ENCODE results near the gene CMIP. TPM values are rescaled to one million over a fixed set of nuclear protein-coding genes. Genes with fewer than 3 reads are reported as not detected.

The CMIP gene
- polyA plus RNA-seq, 3 donors, result 0.85 to 61.9 (median 0.93) TPM

GRCh38 chr16:81733295-81733694 is 288.7 kb downstream of the CMIP start:
- Histone ChIP-seq H3K4me2 (replicated peaks; ENCODE audit: extremely low read depth, low read length, poor library complexity, severe bottlenecking) (no peak overlapping the region), H2AFZ (ENCODE audit: insufficient read depth, low read depth, low read length, poor library complexity, severe bottlenecking) (no peak overlapping the region), H3K79me2 (ENCODE audit: insufficient read depth, low read length) (no peaks in the 10 kb centered on the region), H3K36me3 (replicated peaks in 1 of 2; ENCODE audit: control insufficient read depth in 1 of 2, insufficient read depth in 2 of 2, low read length in 2 of 2) (no peaks in the 10 kb centered on the region), H3K27ac (ENCODE audit: low read depth in 1 of 2, low read length in 2 of 2) (no peak overlapping the region), H3K4me3 (replicated peaks in 1 of 3; ENCODE audit: low read depth in 2 of 3, low read length in 3 of 3) (no peak overlapping the region), H4K20me1 (ENCODE audit: insufficient read depth, low read length) (no peaks in the 10 kb centered on the region), H3K9ac (ENCODE audit: insufficient read depth, low read length, poor library complexity, severe bottlenecking) (no peak overlapping the region), H3K9me3 (replicated peaks in 1 of 2; ENCODE audit: control insufficient read depth in 1 of 2, insufficient read depth in 1 of 2, low read length in 2 of 2) (peaks cover 0 to 3% of the 10 kb centered on the region in 2 donors), H3K4me1 (ENCODE audit: control insufficient read depth in 1 of 2, insufficient read depth in 2 of 2, low read length in 2 of 2) (peaks cover 17 to 22% of the 10 kb centered on the region in 2 donors), H3K27me3 (ENCODE audit: control insufficient read depth in 2 of 2, insufficient read depth in 2 of 2, low read length in 2 of 2) (peaks cover 0 to 5% of the 10 kb centered on the region in 2 donors)
- Mint-ChIP-seq H3K4me3 (no peak overlapping the region), H3K4me1 (peaks cover 21% of the 10 kb centered on the region), H3K9me3 (peaks cover 2 to 6% (median 4%) of the 10 kb centered on the region in 7 donors), H3K27ac (no peak overlapping the region), H3K36me3 (no peaks in the 10 kb centered on the region), H3K27me3 (ENCODE audit: low read depth in 3 of 3) (peaks cover 4 to 19% (median 12%) of the 10 kb centered on the region in 3 donors)
- 95% methylated on average over 1 of the region's 1 CpG for WGBS (ENCODE audit: insufficient coverage)
- no peak for DNase-seq
- TF ChIP-seq CTCF (IDR thresholded peaks at IDR 0.05), result no peak
- intact Hi-C loops (cut with micrococcal nuclease), result loop anchor here (10.0 kb wide), 4 partner anchors 108 to 698 kb away; partner anchors contain the start of genes ATMIN (in 1 of the 2) and GCSH (in 1 of the 2)

GRCh38 chr16:81734632-81735434 is 290.2 kb downstream of the CMIP start:
- H3K4me1 Mint-ChIP-seq, result peaks cover 35% of the 10 kb centered on the region
- H3K9ac ChIP-seq (ENCODE audit: insufficient read depth, low read length, poor library complexity, severe bottlenecking), result no peak overlapping the region
- no peak overlapping the region for H2AFZ ChIP-seq (ENCODE audit: insufficient read depth, low read depth, low read length, poor library complexity, severe bottlenecking)
- intact Hi-C loops (cut with micrococcal nuclease), result loop anchor here (5.0 to 10.0 kb wide), 8 partner anchors 110 to 700 kb away; partner anchors contain the start of genes ATMIN (in 1 of the 2) and GCSH (in 1 of the 2)
- no peaks in the 10 kb centered on the region for H4K20me1 ChIP-seq (ENCODE audit: insufficient read depth, low read length)
- H3K27ac Mint-ChIP-seq, result peak overlapping the region in 1 of 7 donors; percentile 59
- H3K36me3 ChIP-seq (replicated peaks in 1 of 2; ENCODE audit: control insufficient read depth in 1 of 2, insufficient read depth in 2 of 2, low read length in 2 of 2), result no peaks in the 10 kb centered on the region
- H3K4me1 ChIP-seq (ENCODE audit: control insufficient read depth in 1 of 2, insufficient read depth in 2 of 2, low read length in 2 of 2), result peaks cover 32 to 37% of the 10 kb centered on the region in 2 donors
- H3K27ac ChIP-seq (ENCODE audit: low read depth in 1 of 2, low read length in 2 of 2), result no peak overlapping the region
- H3K9me3 Mint-ChIP-seq, result peaks cover 0 to 9% (median 0%) of the 10 kb centered on the region in 7 donors
- no peak overlapping the region for H3K4me3 ChIP-seq (replicated peaks in 1 of 3; ENCODE audit: low read depth in 2 of 3, low read length in 3 of 3)
- TF ChIP-seq CTCF (IDR thresholded peaks at IDR 0.05), result no peak
- H3K79me2 ChIP-seq (ENCODE audit: insufficient read depth, low read length), result no peaks in the 10 kb centered on the region
- peaks cover 4 to 16% (median 7%) of the 10 kb centered on the region in 3 donors for H3K27me3 Mint-ChIP-seq (ENCODE audit: low read depth in 3 of 3)
- H3K36me3 Mint-ChIP-seq, result no peaks in the 10 kb centered on the region
- no peaks in the 10 kb centered on the region for H3K9me3 ChIP-seq (replicated peaks in 1 of 2; ENCODE audit: control insufficient read depth in 1 of 2, insufficient read depth in 1 of 2, low read length in 2 of 2)
- no peak overlapping the region for H3K4me3 Mint-ChIP-seq
- 97% methylated on average over 5 of the region's 6 CpGs for WGBS (ENCODE audit: insufficient coverage)
- no peak for DNase-seq
- H3K4me2 ChIP-seq (replicated peaks; ENCODE audit: extremely low read depth, low read length, poor library complexity, severe bottlenecking), result no peak overlapping the region
- peaks cover 0 to 5% of the 10 kb centered on the region in 2 donors for H3K27me3 ChIP-seq (ENCODE audit: control insufficient read depth in 2 of 2, insufficient read depth in 2 of 2, low read length in 2 of 2)

Data from CD14-positive monocyte (primary cell).